GM23338 (cell line): Measurements from ENCODE around the gene HOXA2. TPM values are rescaled to one million over a fixed set of nuclear protein-coding genes. Genes with fewer than 3 reads are reported as not detected.

ENCODE experiments used
- ATAC-seq: fragments of 200-7000 bp; cut with Tn5 transposase; 3 replicates; pipeline ENCODE4 v1.9.1; 2020
- DNase-seq: peaks from one replicate; pipeline ENCODE4 v3.0.0-alpha.2; 2015; ENCODE audit warnings: low spot score
- H2AFZ ChIP-seq: fragments of 200-600 bp; sonication (generic); 2 replicates; pipeline ENCODE4 v1.8.0; 2016; ENCODE audit warnings: antibody characterized with exemption, mild to moderate bottlenecking, moderate library complexity
- H3F3A ChIP-seq: fragments of 200-600 bp; sonication (generic); replicated peaks from 2 replicates; pipeline ENCODE4 v1.8.0; 2017; ENCODE audit warnings: antibody characterized with exemption, mixed run types, low read depth
- H3K27ac ChIP-seq: fragments of 200-600 bp; sonication (generic); 2 replicates; pipeline ENCODE4 v1.6.1; 2016; ENCODE audit warnings: low read depth
- H3K27me3 ChIP-seq: fragments of 200-600 bp; sonication (generic); 2 replicates; pipeline ENCODE4 v1.8.0; 2016; ENCODE audit warnings: mild to moderate bottlenecking, mixed run types, moderate library complexity; ENCODE audit not compliant: insufficient read depth
- H3K36me3 ChIP-seq: fragments of 200-600 bp; sonication (generic); 2 replicates; pipeline ENCODE4 v1.8.0; 2016; ENCODE audit warnings: mild to moderate bottlenecking; ENCODE audit not compliant: insufficient read depth
- H3K4me1 ChIP-seq: fragments of 200-600 bp; sonication (generic); 2 replicates; pipeline ENCODE4 v1.8.0; 2016; ENCODE audit warnings: mild to moderate bottlenecking, moderate library complexity; ENCODE audit not compliant: insufficient read depth
- H3K4me2 ChIP-seq: fragments of 200-600 bp; sonication (generic); 2 replicates; pipeline ENCODE4 v1.7.1; 2017; ENCODE audit warnings: mixed run types
- H3K4me3 ChIP-seq: fragments of 200-600 bp; sonication (generic); 2 replicates; pipeline ENCODE4 v1.6.1; 2016; ENCODE audit warnings: mixed run types
- H3K79me2 ChIP-seq: fragments of 200-600 bp; sonication (generic); replicated peaks from 2 replicates; pipeline ENCODE4 v1.8.0; 2017; ENCODE audit warnings: mild to moderate bottlenecking; ENCODE audit not compliant: insufficient read depth
- H3K9me2 ChIP-seq: fragments of 200-600 bp; sonication (generic); 2 replicates; pipeline ENCODE4 v1.8.0; 2017; ENCODE audit not compliant: insufficient read depth
- H4K20me1 ChIP-seq: fragments of 200-600 bp; sonication (generic); replicated peaks from 2 replicates; pipeline ENCODE4 v1.8.0; 2017; ENCODE audit warnings: mild to moderate bottlenecking; ENCODE audit not compliant: insufficient read depth
- H3K27ac Mint-ChIP-seq: 2 replicates; pipeline ENCODE4 v1.8.0; 2020; ENCODE audit warnings: inconsistent platforms, mild to moderate bottlenecking, moderate library complexity, mixed read lengths
- H3K27me3 Mint-ChIP-seq: 3 replicates; pipeline ENCODE4 v1.8.0; 2022; ENCODE audit warnings: low read depth, mild to moderate bottlenecking, moderate library complexity, mixed read lengths, inconsistent platforms; ENCODE audit not compliant: insufficient read depth, poor library complexity
- H3K36me3 Mint-ChIP-seq: 3 replicates; pipeline ENCODE4 v1.8.0; 2021; ENCODE audit warnings: low read depth, mild to moderate bottlenecking, inconsistent platforms, moderate library complexity, mixed read lengths
- H3K4me1 Mint-ChIP-seq: 3 replicates; pipeline ENCODE4 v1.8.0; 2020; ENCODE audit warnings: mild to moderate bottlenecking, inconsistent platforms, mixed read lengths
- H3K4me3 Mint-ChIP-seq: 3 replicates; pipeline ENCODE4 v1.8.0; 2021; ENCODE audit warnings: moderate library complexity, mild to moderate bottlenecking, inconsistent platforms, mixed read lengths
- H3K9me3 Mint-ChIP-seq: 3 replicates; pipeline ENCODE4 v1.8.0; 2020; ENCODE audit warnings: moderate library complexity, mild to moderate bottlenecking, inconsistent platforms, mixed read lengths
- ETS1 ChIP-seq: IDR thresholded peaks from 2 replicates; pipeline ENCODE4 v1.6.1; 2016; ENCODE audit warnings: antibody characterized with exemption
- JUNB ChIP-seq: IDR thresholded peaks from one replicate; pipeline ENCODE4 v1.6.1; 2016; ENCODE audit warnings: antibody characterized with exemption; ENCODE audit not compliant: unreplicated experiment
- NANOG ChIP-seq: IDR thresholded peaks from 2 replicates; pipeline ENCODE4 v1.6.1; 2016; ENCODE audit warnings: antibody characterized with exemption, borderline replicate concordance
- POLR2AphosphoS5 ChIP-seq: IDR thresholded peaks from 2 replicates; pipeline ENCODE4 v1.6.1; 2016; ENCODE audit warnings: antibody characterized with exemption, low read depth
- REST ChIP-seq: IDR thresholded peaks from one replicate; pipeline ENCODE4 v1.6.1; 2018; ENCODE audit warnings: antibody characterized with exemption; ENCODE audit not compliant: unreplicated experiment
- ZNF114 ChIP-seq: fragments of 250-450 bp; sonication (Bioruptor Pico); IDR thresholded peaks from 2 replicates; pipeline ENCODE4 v1.5.0; 2020; ENCODE audit warnings: mild to moderate bottlenecking, moderate library complexity
- ZNF462 ChIP-seq: fragments of 250-450 bp; sonication (Bioruptor Pico); IDR thresholded peaks from 2 replicates; pipeline ENCODE4 v1.5.0; 2020; ENCODE audit warnings: mild to moderate bottlenecking, moderate library complexity
- polyA plus RNA-seq: library from polyadenylated mRNA; unstranded; fragments of >200 nt; fragmentation: Nextera tagmentation; extraction: Ambion mirVana; gene quantifications from 2 replicates; pipeline ENCODE4 v1.2.1, GENCODE V29; 2016
- total RNA-seq: library from RNA; depleted of rRNA; stranded (reverse); fragments of >200 nt; shearing (Covaris generic); gene quantifications from 2 replicates; pipeline ENCODE4 v1.2.3, GENCODE V29; 2014

Gene HOXA2
- total and polyA plus RNA-seq, 2 experiments from 2014 or later, result not detected

GRCh38 chr7:27053153-27053552 lies 49.3 kb downstream of the HOXA2 start (continued):
- TF ChIP-seq ETS1 (no peak), JUNB (no peak), ZNF114 (CRISPR knock-in tag) (no peak), POLR2AphosphoS5 (no peak)

- no peak overlapping the region for H3K27ac Mint-ChIP-seq
- no peak for TF ChIP-seq REST
- no peak for TF ChIP-seq NANOG
- no peak for TF ChIP-seq ETS1
- no peak for TF ChIP-seq ZNF462 (CRISPR knock-in tag)
- no peaks in the 10 kb centered on the region for H3K9me2 ChIP-seq
- H3K36me3 ChIP-seq, result no peaks in the 10 kb centered on the region
- peaks cover 1% of the 10 kb centered on the region; the same call in 1 of the 3 replicates for H3K36me3 Mint-ChIP-seq
- H3K4me3 Mint-ChIP-seq, result no peak overlapping the region
- no peaks in the 10 kb centered on the region for H3K27me3 ChIP-seq
- no peak overlapping the region for H2AFZ ChIP-seq
- H3K4me1 Mint-ChIP-seq, result peaks cover 8% of the 10 kb centered on the region; the same call in 2 of the 3 replicates
- no peaks in the 10 kb centered on the region for H4K20me1 ChIP-seq
- DNase-seq (no peak), ATAC-seq (no peak)
- H3K4me2 ChIP-seq, result no peak overlapping the region
- no peak overlapping the region for H3K27ac ChIP-seq
- H3K79me2 ChIP-seq, result no peaks in the 10 kb centered on the region
- H3K4me3 ChIP-seq, result no peak overlapping the region
- peaks cover 4% of the 10 kb centered on the region for H3K27me3 Mint-ChIP-seq
- no peaks in the 10 kb centered on the region for H3F3A ChIP-seq
- H3K4me1 ChIP-seq, result peaks cover 5% of the 10 kb centered on the region; the same call in 1 of the 2 replicates
- H3K9me3 Mint-ChIP-seq, result peaks cover 3% of the 10 kb centered on the region; the same call in 2 of the 3 replicates
Measured at GRCh38 chr7:27051451-27051850, 51.0 kb downstream of the HOXA2 start.
